D721Med (cell line): ENCODE measurements around the gene TBC1D1.

Experiments used
- DNase-seq: peaks from one replicate; pipeline ENCODE4 v3.0.0; 2011; ENCODE audit warnings: low spot score; ENCODE audit not compliant: insufficient read length
- FAIRE-seq: peaks from 2 replicates; lab custom pipeline; 2011; peaks lifted over from hg19 to GRCh38; lab: Jason Lieb, UNC
- CTCF ChIP-seq: IDR thresholded peaks from 2 replicates; pipeline ENCODE4 v1.5.1; 2012; ENCODE audit warnings: mild to moderate bottlenecking, control low read depth; ENCODE audit not compliant: insufficient read depth; ENCODE audit errors: missing control alignments

TBC1D1 gene

GRCh38 chr4:38084877-38085711 lies 194.2 kb downstream of the TBC1D1 start:
- DNase-seq (no peak), FAIRE-seq (no peak)
- TF ChIP-seq CTCF, result no peak

GRCh38 chr4:38085751-38086150 lies 194.9 kb downstream of the TBC1D1 start:
- no peak for FAIRE-seq
- no peak for DNase-seq
- TF ChIP-seq CTCF, result no peak

GRCh38 chr4:38086151-38086848 lies 195.4 kb downstream of the TBC1D1 start:
- TF ChIP-seq CTCF, result no peak
- DNase-seq (no peak), FAIRE-seq (no peak)

- FAIRE-seq, result no peak
- DNase-seq, result no peak
- no peak for TF ChIP-seq CTCF
Measured at GRCh38 chr4:38086849-38087226, 196.0 kb downstream of the TBC1D1 start.

GRCh38 chr4:38088321-38088720 lies 197.4 kb downstream of the TBC1D1 start:
- FAIRE-seq (no peak), DNase-seq (no peak)
- no peak for TF ChIP-seq CTCF

GRCh38 chr4:38089961-38090360 lies 199.1 kb downstream of the TBC1D1 start:
- no peak for TF ChIP-seq CTCF
- FAIRE-seq (no peak), DNase-seq (no peak)
